Lung (tissue), 16 donors: ENCODE measurements around the gene CD58. TPM values are rescaled to one million over a fixed set of nuclear protein-coding genes. Genes with fewer than 3 reads are reported as not detected.
"Not testable (repeated sequence)": the region's sequence is repeated elsewhere in the genome, so short reads cannot be mapped to it uniquely, and the experiment has no call there.

ENCODE experiments used
- ATAC-seq: fragments of 200-7000 bp; cut with Tn5 transposase; one replicate; pipeline ENCODE4 v1.9.1; 2020; ENCODE audit warnings: moderate number of reproducible peaks; ENCODE audit not compliant: insufficient read depth, low FRiP score
- DNase-seq, 3 donors: peaks; one replicate each; pipeline ENCODE4 v3.0.0-alpha.2; 2013 to 2017
- H3K27ac ChIP-seq, 2 donors: one replicate each; pipeline ENCODE4 v1.5.1; 2013; ENCODE audit warnings: mild to moderate bottlenecking in 2 of 2, moderate library complexity in 2 of 2, control low read depth in 1 of 2, inconsistent platforms in 1 of 2, low read depth in 1 of 2, low read length in 1 of 2
- H3K27me3 ChIP-seq, 3 donors: one replicate each; pipeline ENCODE4 v1.5.1; 2013; ENCODE audit warnings: low read length in 2 of 3; ENCODE audit not compliant: control insufficient read depth in 3 of 3, insufficient read depth in 3 of 3
- H3K36me3 ChIP-seq, 4 donors: one replicate each; pipeline ENCODE4 v1.5.1; 2013; ENCODE audit warnings: low read length in 4 of 4, mild to moderate bottlenecking in 1 of 4, moderate library complexity in 1 of 4; ENCODE audit not compliant: control insufficient read depth in 4 of 4, insufficient read depth in 4 of 4
- H3K4me1 ChIP-seq, 5 donors: one replicate each; pipeline ENCODE4 v1.5.1; 2013; ENCODE audit warnings: low read length in 5 of 5, mild to moderate bottlenecking in 2 of 5, moderate library complexity in 1 of 5; ENCODE audit not compliant: control insufficient read depth in 5 of 5, insufficient read depth in 5 of 5
- H3K4me3 ChIP-seq: one replicate; pipeline ENCODE4 v1.5.1; 2013; ENCODE audit warnings: mild to moderate bottlenecking, control low read depth, moderate library complexity
- H3K9ac ChIP-seq, 2 donors: one replicate each; pipeline ENCODE4 v1.5.1; 2013; ENCODE audit warnings: low read length in 2 of 2, control low read depth in 1 of 2; ENCODE audit not compliant: insufficient read depth in 1 of 2
- H3K9me3 ChIP-seq, 4 donors: one replicate each; pipeline ENCODE4 v1.5.1; 2013; ENCODE audit warnings: low read length in 3 of 4, mild to moderate bottlenecking in 1 of 4, moderate library complexity in 1 of 4; ENCODE audit not compliant: control insufficient read depth in 4 of 4, insufficient read depth in 3 of 4
- WGBS, 2 donors: extraction: QIAGEN DNeasy Blood & Tissue Kit; methylation state at CpG; one replicate each; pipeline ENCODE4 v1.1.7; 2013; 5-methylcytosine and 5-hydroxymethylcytosine counted together
- long read RNA-seq, 5 donors: transcript quantifications; one replicate each; lab custom pipeline, GENCODE V29; 2026
- polyA plus RNA-seq, 2 donors: library from polyadenylated mRNA; stranded (reverse); fragments of 200-250 nt; gene quantifications; one replicate each; pipeline ENCODE4 v1.2.1, GENCODE V29; 2013
- total RNA-seq, 2 donors: library from RNA; depleted of rRNA in 1 of 2; stranded (reverse); fragments of >200 nt in 1 of 2; gene quantifications; one replicate each; pipeline ENCODE4 v1.2.1, GENCODE V29; 2014 to 2021
- TF ChIP-seq, protein P1 (sequence below): IDR thresholded peaks from 2 replicates; pipeline ENCODE4 v1.5.1; 2012; ENCODE audit warnings: mild to moderate bottlenecking; ENCODE audit errors: control extremely low read depth, extremely low read depth
- donor health status: control.
- donor health status: control.
- donor health status: Bipolar disorder and iron deficiency.
- donor health status: healthy.
- donor health status: DM: yes; HTN: yes; CAD: no.

The CD58 gene
- total RNA-seq (10 to 100 TPM; 27.5 TPM), polyA plus RNA-seq (10 to 100 TPM; 29.9 to 52.1 TPM)
- long read RNA-seq, donor 1, partial matches to known transcripts: 0 of 8 reads
- long read RNA-seq, donor 1, other reads (novel, unspliced or antisense): 0 of 8 reads
- long read RNA-seq, donor 2, partial matches to known transcripts: 0 of 3 reads
- long read RNA-seq, donor 2, other reads (novel, unspliced or antisense): 0 of 3 reads
- long read RNA-seq, donor 3, partial matches to known transcripts: 0 of 4 reads
- long read RNA-seq, donor 3, other reads (novel, unspliced or antisense): 0 of 4 reads
- long read RNA-seq, donor 4, partial matches to known transcripts: 0 of 3 reads
- long read RNA-seq, donor 4, other reads (novel, unspliced or antisense): 0 of 3 reads
- long read RNA-seq, donor 5, transcript CD58-202 (6 exons, 1,098 nt): major isoform, 8 of 14 reads
- long read RNA-seq, donor 5, partial matches to known transcripts: 0 of 14 reads
- long read RNA-seq, donor 5, other reads (novel, unspliced or antisense): 0 of 14 reads

DNA sequence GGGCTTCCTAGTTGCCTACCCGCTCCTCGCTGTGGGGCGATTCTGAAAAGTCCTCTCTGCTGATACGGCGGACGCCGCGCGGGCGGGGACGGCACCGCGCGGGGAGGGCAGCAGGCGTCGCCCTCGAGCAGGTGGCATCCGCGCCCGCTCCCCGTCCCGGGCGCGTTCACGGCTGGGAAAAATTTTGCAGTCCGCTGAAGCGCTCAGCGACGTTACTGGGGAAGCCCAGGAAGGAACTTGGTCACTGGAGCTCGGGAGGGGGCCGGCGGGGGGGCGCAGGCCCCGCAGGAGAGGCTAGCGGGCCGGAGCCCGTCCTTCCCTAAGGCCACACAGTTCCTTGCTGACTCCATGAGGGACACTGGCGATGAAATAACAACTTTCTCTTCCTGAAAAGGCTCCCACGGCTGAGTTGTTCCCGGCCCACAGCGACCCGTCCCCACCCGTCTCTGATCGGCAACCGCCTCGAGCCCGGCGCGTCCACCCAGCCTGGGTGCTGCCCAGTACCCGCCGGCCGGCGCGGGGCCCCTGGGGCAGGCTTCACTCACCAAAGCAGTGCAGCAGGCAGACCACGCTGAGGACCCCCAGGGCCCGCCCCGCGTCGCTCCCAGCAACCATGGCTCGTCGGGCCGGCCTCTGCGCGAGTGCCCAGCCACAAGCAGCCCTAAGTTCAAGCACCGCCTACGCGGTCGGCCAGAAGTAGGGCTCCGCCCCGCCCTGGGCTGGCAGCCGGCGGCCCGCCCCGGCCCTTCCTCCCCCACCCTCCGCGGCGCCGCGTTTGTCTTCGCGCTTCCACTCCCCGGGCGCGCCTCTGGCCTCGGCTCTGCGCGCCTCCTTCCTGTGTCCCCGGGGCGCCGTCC lies at the start of gene CD58:
Gene CD58 (minus strand): TSS at position 669 of the 857 bp plus-strand sequence. CDS start 54 bp downstream, at position 615.
- Histone ChIP-seq H3K4me1 (peaks cover 0 to 18% (median 10%) of the 10 kb centered on the region in 5 donors), H3K27ac (peak within 1 kb of the TSS; percentile 94 to 99), H3K27me3 (no peaks in the 10 kb centered on the region), H3K4me3 (peak within 1 kb of the TSS; percentile 87), H3K36me3 (no peaks in the 10 kb centered on the region), H3K9ac (peak within 1 kb of the TSS; percentile 72 to 74), H3K9me3 (no peaks in the 10 kb centered on the region)
- TF ChIP-seq, protein P1, sequence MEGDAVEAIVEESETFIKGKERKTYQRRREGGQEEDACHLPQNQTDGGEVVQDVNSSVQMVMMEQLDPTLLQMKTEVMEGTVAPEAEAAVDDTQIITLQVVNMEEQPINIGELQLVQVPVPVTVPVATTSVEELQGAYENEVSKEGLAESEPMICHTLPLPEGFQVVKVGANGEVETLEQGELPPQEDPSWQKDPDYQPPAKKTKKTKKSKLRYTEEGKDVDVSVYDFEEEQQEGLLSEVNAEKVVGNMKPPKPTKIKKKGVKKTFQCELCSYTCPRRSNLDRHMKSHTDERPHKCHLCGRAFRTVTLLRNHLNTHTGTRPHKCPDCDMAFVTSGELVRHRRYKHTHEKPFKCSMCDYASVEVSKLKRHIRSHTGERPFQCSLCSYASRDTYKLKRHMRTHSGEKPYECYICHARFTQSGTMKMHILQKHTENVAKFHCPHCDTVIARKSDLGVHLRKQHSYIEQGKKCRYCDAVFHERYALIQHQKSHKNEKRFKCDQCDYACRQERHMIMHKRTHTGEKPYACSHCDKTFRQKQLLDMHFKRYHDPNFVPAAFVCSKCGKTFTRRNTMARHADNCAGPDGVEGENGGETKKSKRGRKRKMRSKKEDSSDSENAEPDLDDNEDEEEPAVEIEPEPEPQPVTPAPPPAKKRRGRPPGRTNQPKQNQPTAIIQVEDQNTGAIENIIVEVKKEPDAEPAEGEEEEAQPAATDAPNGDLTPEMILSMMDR: peak; percentile 53
- WGBS, 2 donors: 0 to 1% methylated on average over 87 to 90 of the region's 90 CpGs
- peak; percentile 96 for ATAC-seq
- DNase-seq: peak; percentile 83 to 91 (median 88)

DNA sequence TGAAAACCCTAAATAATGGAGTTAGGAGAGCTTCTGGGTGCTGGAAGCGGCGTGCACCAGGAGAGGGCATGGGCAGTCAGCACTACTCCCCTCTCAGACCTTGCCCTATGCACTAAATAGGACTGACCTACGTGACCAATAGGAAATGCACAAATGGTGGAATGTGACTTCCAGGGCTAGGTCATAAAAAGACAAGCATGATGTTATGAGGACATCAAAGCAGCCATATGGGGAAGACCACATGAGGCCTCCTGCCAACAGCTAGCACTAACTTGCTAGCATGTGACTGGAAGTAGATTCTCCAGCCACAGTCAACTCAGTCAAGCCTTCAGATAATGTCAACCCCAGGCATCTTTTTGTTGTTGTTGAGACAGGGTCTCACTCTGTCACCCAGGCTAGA lies 49.6 kb upstream of the CD58 start:
- H3K9me3 ChIP-seq, H3K36me3 ChIP-seq, H3K9ac ChIP-seq, ATAC-seq, H3K27me3 ChIP-seq, H3K4me3 ChIP-seq, H3K4me1 ChIP-seq, DNase-seq, H3K27ac ChIP-seq: not testable (repeated sequence)
- 95 to 100% methylated on average over 3 of the region's 3 CpGs for WGBS, 2 donors

- H3K27me3 ChIP-seq, H3K9ac ChIP-seq, H3K9me3 ChIP-seq, H3K4me1 ChIP-seq, H3K36me3 ChIP-seq, H3K27ac ChIP-seq, ATAC-seq, H3K4me3 ChIP-seq: not testable (repeated sequence)
- 35 to 58% methylated on average over 4 of the region's 4 CpGs for WGBS, 2 donors
- DNase-seq: peak in 2 of 3 donors; percentile 42 to 58
Measured at GRCh38 chr1:116619106-116619505, 48.3 kb upstream of the CD58 start.

- not testable (repeated sequence) for ATAC-seq, H3K9me3 ChIP-seq, H3K9ac ChIP-seq, H3K4me1 ChIP-seq, H3K36me3 ChIP-seq, H3K4me3 ChIP-seq, H3K27ac ChIP-seq, H3K27me3 ChIP-seq
- 65 to 87% methylated on average over 5 of the region's 5 CpGs for WGBS, 2 donors
- DNase-seq: peak; percentile 64 to 73 (median 68)
Measured at GRCh38 chr1:116617808-116618207, 47.0 kb upstream of the CD58 start.

DNA sequence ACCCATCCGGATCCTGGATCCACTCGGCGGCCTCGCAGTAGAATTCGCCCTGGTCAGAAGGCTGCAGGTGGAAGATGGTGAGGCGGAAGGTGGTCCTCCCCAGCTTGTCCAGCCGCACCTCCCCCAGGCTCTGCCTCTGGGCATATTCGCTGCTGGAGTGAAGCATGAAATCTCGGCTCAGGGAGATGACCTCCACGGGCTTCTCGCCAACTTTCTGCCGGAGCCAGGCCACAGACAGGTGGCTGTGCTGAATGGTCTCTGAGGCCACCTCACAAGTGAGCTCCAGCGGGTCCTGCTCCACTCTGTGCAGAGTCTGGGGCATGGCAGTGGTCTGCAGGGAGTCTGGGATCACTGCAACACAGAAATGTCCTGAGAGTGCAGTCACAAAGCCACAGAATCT lies 43.0 kb upstream of the CD58 start:
- not testable (repeated sequence) for H3K36me3 ChIP-seq

GRCh38 chr1:116609801-116610371 lies 39.1 kb upstream of the CD58 start:
- H3K9ac ChIP-seq, H3K27ac ChIP-seq, H3K9me3 ChIP-seq, H3K4me1 ChIP-seq, H3K36me3 ChIP-seq, H3K27me3 ChIP-seq, DNase-seq, ATAC-seq, H3K4me3 ChIP-seq: not testable (repeated sequence)
- 78 to 81% methylated on average over 6 of the region's 6 CpGs for WGBS, 2 donors

More for the DNA sequence above, 43.0 kb upstream of the CD58 start:
- not testable (repeated sequence) for H3K27me3 ChIP-seq, H3K9ac ChIP-seq, H3K9me3 ChIP-seq, ATAC-seq, H3K27ac ChIP-seq, DNase-seq, H3K4me1 ChIP-seq, H3K4me3 ChIP-seq
- WGBS, 2 donors: 93 to 97% methylated on average over 13 of the region's 13 CpGs

DNA sequence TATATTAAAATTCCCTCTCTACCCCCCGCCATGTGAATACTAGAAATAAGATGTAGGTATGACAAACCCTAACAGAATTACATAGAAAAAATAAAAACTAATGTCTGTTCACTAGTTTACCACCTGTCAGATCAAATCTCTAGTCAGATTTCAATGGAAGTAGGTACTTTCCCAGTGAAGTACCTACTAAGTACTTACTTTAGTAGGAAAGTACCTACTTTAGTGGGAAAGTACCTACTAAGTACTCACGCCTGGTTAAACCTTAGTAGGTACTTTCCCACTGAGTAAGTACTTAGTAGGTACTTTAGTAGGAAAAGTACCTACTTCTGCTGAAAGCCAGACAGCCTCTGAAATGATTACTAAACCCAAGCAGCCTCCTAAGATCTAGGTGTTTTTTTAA lies 38.0 kb upstream of the CD58 start:
- not testable (repeated sequence) for H3K27ac ChIP-seq, DNase-seq, H3K27me3 ChIP-seq, H3K4me3 ChIP-seq, H3K36me3 ChIP-seq, ATAC-seq, H3K4me1 ChIP-seq, H3K9me3 ChIP-seq, H3K9ac ChIP-seq
- 75 to 80% methylated on average over 2 of the region's 2 CpGs for WGBS, 2 donors
